Measurements from ENCODE around the gene TCF4.

The TCF4 gene

DNA sequence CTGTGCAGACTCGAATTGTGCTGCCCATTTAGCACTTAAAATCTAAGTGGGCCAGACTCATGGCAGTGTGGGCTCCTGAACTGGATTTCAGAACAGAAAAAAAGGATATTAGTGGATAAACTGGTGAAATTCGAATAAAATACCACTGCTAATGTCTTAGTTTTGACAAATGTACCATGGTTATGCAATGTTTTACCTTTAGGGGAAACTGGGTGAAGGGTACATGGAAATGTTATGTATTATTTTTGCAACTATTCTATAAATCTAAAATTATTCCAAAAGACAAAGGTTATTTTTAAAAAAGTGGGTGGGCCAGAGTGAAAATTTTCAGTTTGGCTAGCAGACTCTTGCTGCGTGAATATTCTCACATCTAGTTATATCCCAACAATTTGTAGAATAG is 368.2 kb downstream of the TCF4 start:
- no peak for DNase-seq

- DNase-seq = no peak
These were observed 368.9 kb downstream of the TCF4 start for GRCh38 chr18:55219059-55219458.

GRCh38 chr18:55214969-55215368 is 373.0 kb downstream of the TCF4 start:
- DNase-seq = no peak

GRCh38 chr18:55214534-55214933 is 373.5 kb downstream of the TCF4 start:
- no peak for DNase-seq

- no peak for DNase-seq
These were observed 374.4 kb downstream of the TCF4 start for GRCh38 chr18:55213586-55213985.

DNA sequence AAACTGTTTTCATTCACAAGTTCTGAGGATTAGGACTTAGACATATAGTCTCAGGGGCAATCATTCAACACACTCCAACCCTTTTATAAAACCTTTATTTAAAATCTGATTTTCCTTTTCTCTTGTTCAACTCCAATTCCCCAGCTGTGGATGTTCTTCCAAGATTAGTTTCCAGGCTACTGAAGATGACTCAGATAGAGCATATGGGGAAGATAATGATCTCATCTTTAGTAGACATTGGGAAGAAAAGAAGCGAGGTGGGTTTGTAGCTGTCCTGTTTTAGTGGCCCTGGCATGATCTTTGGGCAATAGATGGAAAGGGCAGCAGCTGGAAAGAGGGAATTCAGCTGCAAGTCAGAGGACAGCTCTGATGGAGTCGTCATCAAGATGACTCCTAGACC is 381.1 kb downstream of the TCF4 start:
- DNase-seq = no peak

DNA sequence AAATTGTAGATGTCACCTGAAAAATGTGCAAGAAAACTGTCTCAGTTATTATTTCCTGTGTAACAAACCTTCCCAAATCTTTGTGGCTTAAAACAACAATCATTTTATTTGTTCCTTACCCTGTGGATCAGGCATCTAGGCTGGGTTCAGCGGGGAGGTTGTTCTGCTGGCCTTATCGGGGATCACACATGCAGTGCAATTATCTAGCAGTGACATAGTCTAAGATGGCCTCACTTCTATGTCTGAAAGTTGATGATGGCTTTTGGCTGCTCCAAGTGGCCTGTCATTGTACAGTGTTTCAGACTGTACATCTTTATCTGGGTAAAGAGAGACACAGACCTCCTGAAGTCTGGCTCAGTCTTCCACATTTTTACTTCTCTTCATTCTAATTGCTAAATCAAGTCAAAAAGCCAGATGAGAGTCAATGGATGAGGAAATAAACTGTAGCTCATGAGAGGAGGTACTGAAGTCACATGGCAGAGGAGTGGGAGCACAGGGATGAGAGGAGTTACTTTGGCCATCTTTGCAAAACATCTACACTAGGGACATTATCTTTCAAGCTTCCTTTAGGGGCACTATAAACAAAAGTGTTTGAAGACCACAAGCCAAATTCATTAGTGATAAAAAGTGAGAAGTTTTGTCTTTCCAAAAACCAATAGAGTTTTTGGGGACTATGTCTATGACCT is 385.6 kb downstream of the TCF4 start:
- no peak for DNase-seq

- no peak for DNase-seq
These were observed 388.6 kb downstream of the TCF4 start for GRCh38 chr18:55199291-55199963.

- DNase-seq = no peak
These were observed 392.1 kb downstream of the TCF4 start for GRCh38 chr18:55195863-55196262.

DNA sequence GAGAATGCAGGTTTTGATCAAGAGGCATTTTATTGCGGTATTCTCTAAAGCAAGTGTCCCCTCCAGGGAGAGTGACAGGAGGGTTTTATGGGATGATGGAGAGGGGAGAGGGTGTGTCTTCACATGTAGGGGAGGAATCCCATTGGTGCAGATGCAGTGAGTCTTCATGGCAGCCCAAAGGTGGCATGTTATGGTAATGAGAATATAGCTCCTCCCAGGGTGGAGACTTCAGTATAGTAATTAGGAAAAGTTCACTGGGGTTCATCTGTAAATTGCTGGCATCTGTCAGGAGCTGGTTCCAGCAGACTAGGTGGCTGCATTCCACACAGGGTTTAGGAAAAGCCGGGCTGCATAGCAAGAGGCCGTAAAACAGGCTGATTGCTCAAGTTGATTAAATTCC is 398.0 kb downstream of the TCF4 start:
- DNase-seq = peak; percentile 94

- DNase-seq = no peak
These were observed 401.4 kb downstream of the TCF4 start for GRCh38 chr18:55186588-55186987.

- no peak for DNase-seq
These were observed 402.6 kb downstream of the TCF4 start for GRCh38 chr18:55185391-55185790.

DNA sequence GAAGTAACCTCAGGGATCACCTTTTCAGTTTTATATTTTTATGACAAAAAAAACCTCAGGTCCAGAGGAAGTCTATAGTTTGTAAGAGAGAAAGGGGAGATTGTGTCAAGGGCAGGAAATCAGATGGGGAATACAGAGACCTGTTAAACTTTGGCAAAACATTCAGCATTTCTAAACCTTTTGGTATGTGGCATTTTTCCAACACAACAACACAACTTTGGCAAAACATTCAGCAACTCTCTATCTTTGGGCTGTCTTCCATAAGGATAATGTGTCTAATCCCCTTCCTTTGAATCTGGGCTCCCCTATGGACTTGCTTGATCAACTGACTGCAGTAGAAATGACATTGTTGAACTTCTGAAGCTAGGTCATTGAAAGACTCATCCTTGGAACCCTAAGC is 408.2 kb downstream of the TCF4 start:
- DNase-seq = no peak

DNA sequence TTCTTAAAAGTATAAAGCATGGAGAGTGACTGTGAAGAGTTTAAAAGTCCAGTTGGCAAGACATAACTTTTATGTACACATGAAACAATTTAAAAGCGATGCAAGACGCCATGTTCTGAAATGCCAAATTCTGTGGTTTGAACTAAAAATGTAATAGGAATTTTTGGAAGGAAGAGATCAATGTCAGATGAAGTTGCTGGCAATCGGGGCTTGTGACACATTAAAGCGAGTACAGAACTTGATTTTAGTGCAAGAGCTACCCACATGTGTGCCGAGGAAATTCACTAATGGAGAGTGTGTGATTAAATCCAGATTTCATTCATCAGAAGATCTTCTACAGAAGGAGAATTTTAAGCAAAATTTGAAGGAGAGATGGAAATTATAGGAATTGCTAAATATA is 408.6 kb downstream of the TCF4 start:
- no peak for DNase-seq

DNA sequence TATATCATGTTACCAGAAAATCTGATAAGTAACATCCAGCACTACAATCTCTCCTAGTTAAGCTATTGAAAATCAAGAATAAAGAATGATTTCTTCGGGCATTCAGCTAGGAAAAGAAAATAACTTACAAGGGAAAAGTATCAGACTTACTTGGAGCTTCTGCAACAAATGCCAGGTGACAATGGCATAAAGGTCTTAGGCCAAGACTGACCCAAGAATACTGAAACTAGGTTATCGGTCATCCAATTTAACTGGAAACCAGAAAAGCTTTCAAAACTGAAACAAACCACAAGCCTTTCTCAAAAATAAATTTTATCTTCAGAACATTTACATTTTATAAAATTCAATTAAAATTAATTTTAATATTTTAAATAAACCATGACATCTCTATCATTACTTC is 414.7 kb downstream of the TCF4 start:
- DNase-seq = no peak
